ENCODE measurements around the gene ATP13A4. TPM values are rescaled to one million over a fixed set of nuclear protein-coding genes. Genes with fewer than 3 reads are reported as not detected.

ATP13A4 gene
- total and polyA plus RNA-seq, 8 donors, result 5.7 to 15.7 (median 9.8) TPM

DNA sequence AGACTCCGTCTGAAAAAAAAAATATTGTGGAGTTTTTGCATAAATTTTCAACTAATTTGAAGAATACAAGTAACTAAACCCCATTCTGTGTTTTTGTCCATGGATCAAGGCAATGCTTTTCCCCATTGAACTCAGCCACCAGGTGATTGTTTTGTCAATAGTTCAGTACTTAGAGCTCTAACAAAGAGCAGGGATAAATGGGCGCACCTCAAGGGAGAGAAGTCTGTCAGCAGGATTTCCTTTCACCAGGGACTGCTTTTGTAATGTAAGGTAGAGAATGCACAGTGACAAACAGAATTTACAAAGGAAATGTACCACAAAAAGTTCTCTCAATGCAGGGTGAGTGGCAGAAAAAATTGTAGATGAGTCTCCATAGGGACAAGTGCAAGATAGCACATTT lies 165.4 kb downstream of the ATP13A4 start:
- intact Hi-C loops (cut with DNase I), result no loop called here
- WGBS, 2 donors, result 59 to 65% methylated on average over 2 of the region's 2 CpGs
- FAIRE-seq, result no peak

DNA sequence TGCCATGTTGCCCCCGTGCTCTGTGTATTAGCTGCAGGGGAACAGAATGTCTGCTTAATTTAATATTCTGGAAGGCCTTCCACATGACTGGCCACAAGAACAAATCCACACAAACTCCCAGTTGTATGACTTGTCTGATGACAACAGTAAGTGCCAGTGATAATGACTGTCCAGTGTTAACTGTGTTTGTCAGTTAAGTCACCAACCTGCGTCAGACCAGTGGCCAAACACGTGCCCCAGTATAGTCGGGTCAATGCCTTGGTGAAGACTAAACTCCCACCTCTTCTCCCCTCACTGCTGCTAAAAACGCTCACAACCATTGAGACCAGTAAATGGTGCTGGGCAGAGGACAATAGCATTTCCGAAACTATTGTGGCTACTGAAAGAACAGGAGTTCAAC lies 166.3 kb downstream of the ATP13A4 start:
- WGBS, 2 donors, result 50 to 70% methylated on average over 6 of the region's 6 CpGs
- no peak for FAIRE-seq
- Histone ChIP-seq H3K4me1 (no peaks in the 10 kb centered on the region), H3K9me3 (no peaks in the 10 kb centered on the region), H3K27ac (no peak overlapping the region), H3K4me3 (no peak overlapping the region), H3K27me3 (no peaks in the 10 kb centered on the region), H3K36me3 (no peaks in the 10 kb centered on the region)
- ATAC-seq, result no peak
- TF ChIP-seq, protein P1, sequence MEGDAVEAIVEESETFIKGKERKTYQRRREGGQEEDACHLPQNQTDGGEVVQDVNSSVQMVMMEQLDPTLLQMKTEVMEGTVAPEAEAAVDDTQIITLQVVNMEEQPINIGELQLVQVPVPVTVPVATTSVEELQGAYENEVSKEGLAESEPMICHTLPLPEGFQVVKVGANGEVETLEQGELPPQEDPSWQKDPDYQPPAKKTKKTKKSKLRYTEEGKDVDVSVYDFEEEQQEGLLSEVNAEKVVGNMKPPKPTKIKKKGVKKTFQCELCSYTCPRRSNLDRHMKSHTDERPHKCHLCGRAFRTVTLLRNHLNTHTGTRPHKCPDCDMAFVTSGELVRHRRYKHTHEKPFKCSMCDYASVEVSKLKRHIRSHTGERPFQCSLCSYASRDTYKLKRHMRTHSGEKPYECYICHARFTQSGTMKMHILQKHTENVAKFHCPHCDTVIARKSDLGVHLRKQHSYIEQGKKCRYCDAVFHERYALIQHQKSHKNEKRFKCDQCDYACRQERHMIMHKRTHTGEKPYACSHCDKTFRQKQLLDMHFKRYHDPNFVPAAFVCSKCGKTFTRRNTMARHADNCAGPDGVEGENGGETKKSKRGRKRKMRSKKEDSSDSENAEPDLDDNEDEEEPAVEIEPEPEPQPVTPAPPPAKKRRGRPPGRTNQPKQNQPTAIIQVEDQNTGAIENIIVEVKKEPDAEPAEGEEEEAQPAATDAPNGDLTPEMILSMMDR (IDR thresholded peaks at IDR 0.05), result no peak
- intact Hi-C loops (cut with DNase I), result no loop called here
- no peak for DNase-seq

More for the DNA sequence above, 165.4 kb downstream of the ATP13A4 start:
- DNase-seq, result no peak
- H3K27me3 ChIP-seq, result no peaks in the 10 kb centered on the region
- H3K4me1 ChIP-seq, result no peaks in the 10 kb centered on the region
- TF ChIP-seq, protein P1 (IDR thresholded peaks at IDR 0.05), result no peak
- no peak overlapping the region for H3K4me3 ChIP-seq
- H3K27ac ChIP-seq, result no peak overlapping the region
- no peak for ATAC-seq
- no peaks in the 10 kb centered on the region for H3K36me3 ChIP-seq
- no peaks in the 10 kb centered on the region for H3K9me3 ChIP-seq

DNA sequence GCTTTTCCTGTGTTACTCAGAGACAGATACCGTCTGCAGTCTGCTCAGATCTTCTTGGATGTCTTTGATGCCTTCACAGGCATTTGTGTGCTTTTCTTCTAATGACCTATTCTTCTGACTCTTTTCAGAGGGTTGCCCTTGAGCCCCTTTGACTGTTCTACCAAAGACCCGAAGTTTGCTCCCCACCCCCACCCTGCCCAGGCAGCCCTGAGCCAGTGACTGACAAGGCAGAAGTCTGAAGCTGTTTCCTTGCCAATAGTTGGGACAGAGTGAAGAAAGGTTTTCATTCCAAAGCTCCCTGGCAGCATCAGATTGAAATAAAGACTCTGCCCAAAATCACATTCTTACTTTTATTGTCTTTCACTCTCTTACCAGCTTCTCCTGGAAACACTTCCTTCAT lies 167.1 kb downstream of the ATP13A4 start:
- ATAC-seq, result no peak
- FAIRE-seq, result no peak
- H3K4me3 ChIP-seq, result no peak overlapping the region
- no peak overlapping the region for H3K27ac ChIP-seq
- intact Hi-C loops (cut with DNase I), result no loop called here
- DNase-seq, result no peak
- TF ChIP-seq, protein P1 (IDR thresholded peaks at IDR 0.05), result no peak
- no peaks in the 10 kb centered on the region for H3K36me3 ChIP-seq
- 25 to 28% methylated on average over 2 of the region's 2 CpGs for WGBS, 2 donors
- no peaks in the 10 kb centered on the region for H3K9me3 ChIP-seq
- H3K4me1 ChIP-seq, result no peaks in the 10 kb centered on the region
- H3K27me3 ChIP-seq, result no peaks in the 10 kb centered on the region

DNA sequence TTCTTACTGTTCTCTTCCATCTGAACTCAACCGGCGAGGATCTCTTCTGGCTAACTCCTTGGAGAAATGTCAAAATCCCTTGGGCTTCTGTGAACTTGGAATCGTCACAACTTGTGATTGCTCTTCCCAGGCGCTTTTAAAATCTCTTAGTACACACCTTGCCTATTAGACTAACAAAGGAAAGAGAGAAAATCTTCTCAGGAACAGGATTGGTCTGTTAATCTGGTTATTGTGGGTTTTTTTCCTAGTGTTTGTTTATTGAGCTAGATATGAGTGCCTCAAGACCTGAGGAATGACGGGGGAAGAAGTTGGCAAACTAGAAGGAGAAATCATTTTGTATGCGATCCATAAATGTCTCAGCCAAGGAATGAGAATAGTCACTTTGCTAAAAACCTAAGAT lies 176.0 kb downstream of the ATP13A4 start, which contains the start of gene ATP13A5:
Gene ATP13A5 (minus strand): TSS at position 48 of the 400 bp plus-strand sequence. CDS start 28 bp downstream, at position 20.
- H3K27me3 ChIP-seq, result no peaks in the 10 kb centered on the region
- DNase-seq, result no peak
- TF ChIP-seq, protein P1 (IDR thresholded peaks at IDR 0.05), result no peak
- no peak for FAIRE-seq
- H3K27ac ChIP-seq, result no peak within 1 kb of the TSS
- WGBS, 2 donors, result 44 to 58% methylated on average over 6 of the region's 6 CpGs
- no peak for ATAC-seq
- intact Hi-C loops (cut with DNase I), result no loop called here
- no peak within 1 kb of the TSS for H3K4me3 ChIP-seq
- no peaks in the 10 kb centered on the region for H3K4me1 ChIP-seq
- H3K36me3 ChIP-seq, result no peaks in the 10 kb centered on the region
- no peaks in the 10 kb centered on the region for H3K9me3 ChIP-seq

DNA sequence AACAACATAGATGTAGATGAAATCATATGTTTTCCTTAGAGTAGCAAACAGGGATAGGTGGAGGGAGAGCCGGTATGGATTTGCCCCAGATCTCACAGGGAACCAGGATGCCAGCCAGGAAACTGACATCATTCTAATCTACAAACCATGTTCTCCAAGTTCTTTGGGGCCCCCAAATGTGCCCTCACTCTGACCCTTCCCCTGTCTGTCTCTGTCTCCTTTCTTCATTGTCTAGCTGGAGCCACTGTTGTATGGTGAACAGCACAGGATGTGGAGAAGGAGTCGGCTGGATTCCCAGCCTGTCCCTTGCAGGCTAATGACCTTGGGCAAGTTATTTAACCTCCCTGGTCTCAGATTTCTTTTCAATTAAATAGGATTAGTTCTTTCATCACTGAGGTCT lies 177.1 kb downstream of the ATP13A4 start:
- ATAC-seq, result no peak
- Histone ChIP-seq H3K27ac (no peak overlapping the region), H3K9me3 (no peaks in the 10 kb centered on the region), H3K4me3 (no peak overlapping the region), H3K27me3 (no peaks in the 10 kb centered on the region), H3K4me1 (no peaks in the 10 kb centered on the region), H3K36me3 (no peaks in the 10 kb centered on the region)
- FAIRE-seq, result no peak
- DNase-seq, result no peak
- 33 to 35% methylated on average over 2 of the region's 2 CpGs for WGBS, 2 donors
- intact Hi-C loops (cut with DNase I), result no loop called here
- TF ChIP-seq, protein P1 (IDR thresholded peaks at IDR 0.05), result no peak

Data from pancreas (tissue), 10 donors.